ENCODE measurements around the gene RAN. TPM values are rescaled to one million over a fixed set of nuclear protein-coding genes. Genes with fewer than 3 reads are reported as not detected.
A peak's percentile ranks its signal among the peaks of the same experiment; 100 is the strongest.

The RAN gene
- total and polyA plus RNA-seq, 9 of the 15 experiments (the other 6 are each of a cell fraction or from before 2014, with no cell fraction given): 1,687 to 3,820 (median 2,300) TPM

- no peak for TF ChIP-seq ZNF277 (CRISPR knock-in tag; IDR thresholded peaks at IDR 0.05; ENCODE audit: borderline replicate concordance)
- peak; percentile 46; the same call in 1 of the 2 replicates for TF ChIP-seq SMAD4 (CRISPR knock-in tag; conservative IDR thresholded peaks at IDR 0.05)
- no peak for TF ChIP-seq RFX1 (IDR thresholded peaks at IDR 0.05)
- no peak for TF ChIP-seq SRSF1 (IDR thresholded peaks at IDR 0.05; ENCODE audit: low read depth, low read length)
- TF ChIP-seq ZNF354B (CRISPR knock-in tag; IDR thresholded peaks at IDR 0.05): no peak
- 0 out of 2 replicates have a peak, but pooled peaks have one; percentile 67 for TF ChIP-seq NFRKB (IDR thresholded peaks at IDR 0.05; ENCODE audit: low read depth)
- no peak for TF ChIP-seq CSDE1 (IDR thresholded peaks at IDR 0.05)
- no peak for TF ChIP-seq ZBTB9 (CRISPR knock-in tag; IDR thresholded peaks at IDR 0.05)
- TF ChIP-seq TCFL5 (CRISPR knock-in tag; conservative IDR thresholded peaks at IDR 0.05): no peak
- TF ChIP-seq MCM5 (IDR thresholded peaks at IDR 0.05; ENCODE audit: low read depth): no peak
- TF ChIP-seq CBX8 (IDR thresholded peaks at IDR 0.05; ENCODE audit: borderline replicate concordance, extremely low read depth, low read depth, low read length, poor library complexity, severe bottlenecking): no peak
- TF ChIP-seq ZNF24 (IDR thresholded peaks at IDR 0.05): no peak
- TF ChIP-seq ZNF695 (CRISPR knock-in tag; IDR thresholded peaks at IDR 0.05): no peak
- no peak for TF ChIP-seq PHB2 (IDR thresholded peaks at IDR 0.05; ENCODE audit: low read depth)
- peak; percentile 70; the same call in 1 of the 2 replicates for TF ChIP-seq E2F3 (CRISPR knock-in tag; IDR thresholded peaks at IDR 0.05)
- no peak for TF ChIP-seq DNMT1 (IDR thresholded peaks at IDR 0.05)
- no peak for TF ChIP-seq ZNF717 (CRISPR knock-in tag; IDR thresholded peaks at IDR 0.05)
- TF ChIP-seq GMEB1 (CRISPR knock-in tag; IDR thresholded peaks at IDR 0.05): no peak; the same call in 1 of the 2 replicates
- no peak for TF ChIP-seq NONO (IDR thresholded peaks at IDR 0.05; ENCODE audit: low read depth in 2 of 2, low read length in 1 of 2)
- TF ChIP-seq FOXM1 (IDR thresholded peaks at IDR 0.05; ENCODE audit: low read depth): 0 out of 2 replicates have a peak, but pooled peaks have one; percentile 28
- TF ChIP-seq FOXM1 (CRISPR knock-in tag; IDR thresholded peaks at IDR 0.05; ENCODE audit: low read depth): no peak
- 0 out of 4 replicates have a peak, but pooled peaks of 1 of the 2 experiments have one; percentile 43 for TF ChIP-seq MLX (CRISPR knock-in tag; conservative IDR thresholded peaks at IDR 0.05)
- no peak for TF ChIP-seq STAT5B (CRISPR knock-in tag; IDR thresholded peaks at IDR 0.05)
- no peak for TF ChIP-seq ZFP30 (CRISPR knock-in tag; IDR thresholded peaks at IDR 0.05; ENCODE audit: borderline replicate concordance)
These were observed 572 bp downstream of the RAN start (continued) for GRCh38 chr12:130872179-130873096.

Measured in K562 (cell line).